Heart left ventricle (tissue), 13 donors: ENCODE results near the gene TRHDE.

Experiments used
- CTCF ChIP-seq, 12 donors: fragments of 200-600 bp; sonication (generic) in 4 of 12; IDR thresholded peaks; one replicate each; pipeline versions ENCODE4 v1.5.0 to v1.8.0; 2018 to 2022; ENCODE audit warnings: antibody characterized with exemption in 12 of 12, mild to moderate bottlenecking in 5 of 12
- POLR2A ChIP-seq, 2 donors: fragments of 450-650 bp; IDR thresholded peaks; one replicate each; pipeline ENCODE4 v1.6.1; 2017; ENCODE audit warnings: antibody characterized with exemption in 2 of 2, mild to moderate bottlenecking in 2 of 2, moderate library complexity in 2 of 2
- donor health status: ischemic (EF 13 %, LVEDD 7.1; RV severe dilation, severe dysfunction).
- donor health status: DM: no; HTN: yes; CAD: no.
- donor health status: DM: no; HTN: no; CAD: no.
- donor health status: ischemic (EF 25% LVEDD 6.9; RV normal size, moderate dysfunction).
- donor health status: ischemic (EF 25% LVEDD 5.7; RV mildly dilated, moderate dysfunction).
- donor health status: ischemic (EF 35%, LVEDD 5.7; RV mildly dilated, moderate dysfunction).
- donor health status: nonischemic (EF 11% LVEDD 7.7; RV severe dilation, severe dysfunction).
- donor health status: DM: yes; HTN: yes; CAD: no.
- donor health status: PGD.
- donor health status: ischemic (EF 29% LVEDD 5.4; RV normal size, mild dysfunction).
- donor health status: nonischemic (EF 23%, LVEDD 6.1; RV moderate dilation, normal function).

DNA sequence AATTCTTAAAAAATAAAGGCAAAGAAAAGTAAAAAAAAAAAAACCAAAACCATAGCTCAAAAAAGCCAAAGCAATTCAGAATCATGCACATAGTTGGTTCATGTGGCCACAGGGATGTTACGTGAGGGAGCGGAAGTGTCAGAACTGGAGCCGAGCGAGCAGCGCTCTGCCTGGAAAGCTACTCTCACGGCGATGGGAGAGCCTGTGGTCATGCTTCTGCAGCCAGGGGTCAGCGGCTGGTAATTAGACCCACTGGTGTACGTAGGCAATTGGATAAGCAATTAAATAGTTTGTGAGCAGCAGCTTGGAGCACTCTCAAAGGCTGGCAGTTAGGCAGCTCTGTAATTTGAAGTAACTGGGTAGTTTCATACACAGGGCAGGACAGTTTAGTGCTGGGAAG is 58.1 kb downstream of the TRHDE start:
- TF ChIP-seq CTCF (IDR thresholded peaks at IDR 0.05): no peak
- no peak for TF ChIP-seq POLR2A (IDR thresholded peaks at IDR 0.05)
